Right atrium auricular region (tissue), 2 donors: ENCODE data around the gene ACTR8. TPM values are rescaled to one million over a fixed set of nuclear protein-coding genes. Genes with fewer than 3 reads are reported as not detected.

ENCODE experiments used
- DNase-seq: peaks from one replicate; pipeline ENCODE4 v3.0.0-alpha.2; 2019; ENCODE audit warnings: low spot score
- H3K27ac ChIP-seq, 2 donors: fragments of 200-600 bp; sonication (generic); 1 replicate in 1 of 2; 2 replicates in 1 of 2; pipeline ENCODE4 v1.5.1; 2016 to 2019
- H3K27me3 ChIP-seq, 2 donors: fragments of 200-600 bp; sonication (generic); one replicate each; pipeline versions ENCODE4 v1.5.1 to v1.6.0; 2017 to 2019
- H3K36me3 ChIP-seq: fragments of 200-600 bp; sonication (generic); one replicate; pipeline ENCODE4 v1.5.1; 2016
- H3K4me1 ChIP-seq, 2 donors: fragments of 200-600 bp; sonication (generic); one replicate each; pipeline versions ENCODE4 v1.5.1 to v1.6.0; 2017 to 2019
- H3K4me3 ChIP-seq, 2 donors: fragments of 200-600 bp; sonication (generic); 1 replicate in 1 of 2; 2 replicates in 1 of 2; pipeline ENCODE4 v1.5.1; 2017 to 2019; ENCODE audit warnings: mild to moderate bottlenecking in 1 of 2, moderate library complexity in 1 of 2
- H3K9me3 ChIP-seq, 2 donors: fragments of 200-600 bp; sonication (generic); one replicate each; pipeline ENCODE4 v1.5.1; 2019
- CTCF ChIP-seq, 2 donors: fragments of 200-600 bp; sonication (generic); IDR thresholded peaks; one replicate each; pipeline ENCODE4 v1.5.1; 2019; ENCODE audit warnings: antibody characterized with exemption in 2 of 2
- total RNA-seq, 2 donors: library from RNA; depleted of rRNA; stranded (reverse); fragments of >200 nt; gene quantifications; one replicate each; pipeline ENCODE4 v1.1.0, GENCODE V29; 2016

ACTR8 gene
- total RNA-seq, 2 donors from 2014 or later: 23.7 to 24.3 TPM

GRCh38 chr3:53826048-53826447, 55.9 kb downstream of the ACTR8 start:
- Histone ChIP-seq H3K4me3 (no peak overlapping the region), H3K27me3 (no peaks in the 10 kb centered on the region), H3K27ac (no peak overlapping the region), H3K36me3 (no peaks in the 10 kb centered on the region), H3K4me1 (no peaks in the 10 kb centered on the region), H3K9me3 (no peaks in the 10 kb centered on the region)
- no peak for DNase-seq
- no peak for TF ChIP-seq CTCF (IDR thresholded peaks at IDR 0.05)

GRCh38 chr3:53824795-53825194, 57.2 kb downstream of the ACTR8 start:
- Histone ChIP-seq H3K27ac (no peak overlapping the region), H3K4me3 (no peak overlapping the region), H3K27me3 (no peaks in the 10 kb centered on the region), H3K4me1 (no peaks in the 10 kb centered on the region), H3K9me3 (no peaks in the 10 kb centered on the region), H3K36me3 (no peaks in the 10 kb centered on the region)
- no peak for DNase-seq
- no peak for TF ChIP-seq CTCF (IDR thresholded peaks at IDR 0.05)

GRCh38 chr3:53823956-53824657, 57.8 kb downstream of the ACTR8 start:
- no peak overlapping the region for H3K27ac ChIP-seq
- no peak for DNase-seq
- H3K27me3 ChIP-seq: no peaks in the 10 kb centered on the region
- H3K9me3 ChIP-seq: no peaks in the 10 kb centered on the region
- no peak overlapping the region for H3K4me3 ChIP-seq
- H3K36me3 ChIP-seq: peaks cover 4% of the 10 kb centered on the region
- TF ChIP-seq CTCF (IDR thresholded peaks at IDR 0.05): no peak
- no peaks in the 10 kb centered on the region for H3K4me1 ChIP-seq

GRCh38 chr3:53823026-53823955, 58.7 kb downstream of the ACTR8 start:
- Histone ChIP-seq H3K27me3 (no peaks in the 10 kb centered on the region), H3K27ac (no peak overlapping the region), H3K9me3 (no peaks in the 10 kb centered on the region), H3K4me1 (no peaks in the 10 kb centered on the region), H3K4me3 (no peak overlapping the region), H3K36me3 (peaks cover 5% of the 10 kb centered on the region)
- no peak for DNase-seq
- no peak for TF ChIP-seq CTCF (IDR thresholded peaks at IDR 0.05)

- no peak overlapping the region for H3K4me3 ChIP-seq
- TF ChIP-seq CTCF (IDR thresholded peaks at IDR 0.05): no peak
- H3K36me3 ChIP-seq: peaks cover 5% of the 10 kb centered on the region
- no peak overlapping the region for H3K27ac ChIP-seq
- DNase-seq: no peak
- no peaks in the 10 kb centered on the region for H3K27me3 ChIP-seq
- no peaks in the 10 kb centered on the region for H3K9me3 ChIP-seq
- H3K4me1 ChIP-seq: no peaks in the 10 kb centered on the region
These were observed 59.6 kb downstream of the ACTR8 start for GRCh38 chr3:53822331-53822741.
